Measurements from ENCODE around the gene SLC13A5.

- TF ChIP-seq CTCF (IDR thresholded peaks at IDR 0.05) (no peak), POLR2A (IDR thresholded peaks at IDR 0.05) (no peak)
These were observed 30.0 kb downstream of the SLC13A5 start for GRCh38 chr17:6683081-6683684.

Data from heart left ventricle (tissue), 13 donors.